Stromal cell of bone marrow (primary cell): Measurements from ENCODE around the gene SLC6A13.
"Not testable (repeated sequence)": the region's sequence is repeated elsewhere in the genome, so short reads cannot be mapped to it uniquely, and the experiment has no call there.

Source experiments
- DNase-seq: peaks from one replicate; pipeline ENCODE4 v3.0.0-alpha.2; 2012; ENCODE audit warnings: low read depth

The SLC6A13 gene

DNA sequence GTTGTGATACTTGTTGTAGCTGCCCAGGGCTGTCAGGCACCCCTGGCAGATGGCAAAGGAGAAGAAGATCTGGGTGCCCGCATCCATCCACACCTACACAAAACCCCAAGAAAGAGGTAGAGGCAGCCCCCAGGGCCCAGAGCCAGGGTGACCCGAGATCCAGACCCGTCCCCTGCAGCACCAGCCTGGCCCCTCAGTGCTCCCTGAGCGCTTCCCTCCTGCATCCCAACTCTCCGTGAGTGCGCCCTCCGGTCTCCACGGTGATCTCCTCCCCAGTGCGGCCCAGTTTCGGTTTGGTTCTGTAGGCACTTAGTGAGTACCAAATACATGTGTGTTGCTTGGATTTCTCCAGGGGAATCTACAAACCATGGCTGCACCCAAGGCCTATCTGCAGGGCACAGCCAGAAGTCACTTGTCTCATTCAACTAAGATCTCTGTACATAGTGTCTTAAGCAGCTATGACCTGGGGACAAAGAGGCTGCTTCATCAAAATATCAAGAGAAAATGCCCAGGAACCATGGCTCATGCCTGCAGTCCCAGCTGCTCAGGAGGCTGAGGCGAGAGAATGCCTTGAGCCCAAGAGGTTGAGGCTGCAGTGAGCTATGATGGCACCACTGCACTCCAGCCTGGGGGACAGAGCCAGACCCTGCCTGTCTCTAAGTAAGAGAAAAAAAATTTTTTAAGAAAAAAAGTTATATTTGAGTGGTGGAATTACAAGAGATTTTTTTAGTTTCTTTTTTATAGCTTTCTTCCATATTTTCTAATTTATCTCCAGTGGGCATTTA, 64.5 kb downstream of the SLC6A13 start:
- DNase-seq: no peak

GRCh38 chr12:197347-197746, 65.3 kb downstream of the SLC6A13 start:
- DNase-seq: no peak

DNA sequence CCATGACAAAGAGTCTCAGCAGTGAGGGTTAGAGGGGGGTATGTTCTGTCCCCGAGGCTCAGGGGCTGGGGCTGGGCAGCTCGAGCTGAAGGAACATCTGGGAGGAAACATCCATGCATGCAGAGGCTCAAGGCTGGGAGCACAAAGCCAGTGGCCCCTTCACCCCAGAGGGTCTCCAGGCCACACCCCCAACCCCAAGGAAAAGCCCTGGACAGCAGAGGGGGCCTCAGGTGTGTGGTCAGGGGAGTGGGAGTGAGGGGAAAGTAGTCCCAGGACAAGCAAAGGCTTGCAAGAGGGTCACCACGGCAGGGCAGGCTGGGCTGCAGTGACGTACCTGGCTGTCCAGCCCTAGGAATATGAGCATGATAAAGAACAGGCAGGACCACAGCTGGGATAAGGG, 66.2 kb downstream of the SLC6A13 start:
- DNase-seq: no peak

DNA sequence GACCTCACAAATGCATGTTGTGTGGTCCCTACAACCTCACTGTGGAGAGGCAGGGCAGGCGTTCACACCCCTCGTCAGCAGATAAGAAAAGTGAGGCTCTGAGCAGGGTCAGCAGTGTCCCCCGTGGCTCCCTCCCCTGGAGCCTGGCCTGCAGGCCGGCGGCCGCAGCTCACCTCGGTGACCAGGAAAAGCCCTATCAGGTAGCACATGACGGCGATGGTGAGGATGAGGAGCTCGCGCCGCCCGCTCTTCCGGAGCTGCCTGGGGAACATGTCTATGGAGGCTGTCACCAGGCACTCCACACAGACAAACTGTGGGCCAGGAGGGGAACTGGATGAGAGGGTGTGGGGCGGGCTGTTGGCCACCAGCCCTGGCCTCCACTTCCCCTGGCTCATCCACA, 66.7 kb downstream of the SLC6A13 start:
- DNase-seq: no peak

DNA sequence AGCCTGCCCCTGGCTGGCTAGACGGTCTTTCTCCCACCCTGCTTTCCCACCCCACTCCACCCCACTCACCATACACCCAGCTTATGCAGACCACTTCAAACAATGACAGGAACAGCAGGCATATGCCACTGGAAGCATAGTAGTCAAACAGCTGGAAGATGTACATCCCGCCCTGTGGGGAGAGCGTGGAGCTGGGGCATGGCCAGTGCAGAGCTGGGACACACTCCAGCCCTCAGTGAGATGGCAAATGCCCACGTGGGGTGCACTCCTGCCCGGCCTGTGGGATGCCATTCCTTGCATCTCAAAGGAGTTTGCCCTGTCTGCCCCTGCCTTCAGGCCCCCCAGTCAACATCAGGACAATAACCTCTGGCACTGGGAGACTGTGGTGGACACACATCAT, 67.5 kb downstream of the SLC6A13 start:
- DNase-seq: no peak

DNA sequence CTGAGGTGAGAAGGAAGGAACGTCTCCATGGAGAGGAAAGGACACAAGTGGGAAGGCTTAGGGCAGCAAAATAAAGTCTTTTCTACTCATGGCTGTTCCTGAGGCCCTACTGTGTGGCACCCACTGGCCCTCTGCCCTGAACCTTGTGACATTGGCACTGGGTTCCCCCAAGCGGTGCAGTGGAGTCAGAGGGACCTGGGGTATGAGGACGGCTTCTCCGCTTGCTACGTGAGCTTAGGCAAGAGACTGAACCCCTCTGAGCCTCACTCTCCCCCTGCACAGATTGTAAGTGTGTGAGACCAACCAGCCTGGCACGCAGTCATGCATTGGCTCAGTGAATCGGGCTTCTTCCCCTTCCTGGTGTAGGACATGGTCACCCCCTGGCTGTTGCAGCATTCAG, 68.4 kb downstream of the SLC6A13 start:
- no peak for DNase-seq

GRCh38 chr12:193261-193660, 69.4 kb downstream of the SLC6A13 start:
- no peak for DNase-seq

DNA sequence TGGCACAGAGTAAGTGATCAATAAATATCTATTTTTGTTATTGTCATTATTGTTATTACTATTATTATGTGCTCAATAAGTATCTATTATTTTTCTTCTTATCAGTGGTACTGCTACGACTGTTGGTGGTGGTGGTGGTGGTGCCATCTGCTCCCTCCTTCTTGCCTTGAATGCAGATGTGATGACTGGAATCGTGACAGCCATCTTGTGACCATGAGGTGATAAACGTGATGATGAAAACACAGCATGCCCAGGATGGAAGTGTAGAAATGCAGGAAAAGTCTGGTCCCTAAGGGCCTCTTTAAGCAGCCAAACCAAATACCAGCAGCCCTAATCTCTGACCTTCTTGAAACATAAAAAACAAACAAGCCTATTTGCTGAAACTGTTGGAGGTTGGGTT, 71.1 kb downstream of the SLC6A13 start:
- DNase-seq: no peak

DNA sequence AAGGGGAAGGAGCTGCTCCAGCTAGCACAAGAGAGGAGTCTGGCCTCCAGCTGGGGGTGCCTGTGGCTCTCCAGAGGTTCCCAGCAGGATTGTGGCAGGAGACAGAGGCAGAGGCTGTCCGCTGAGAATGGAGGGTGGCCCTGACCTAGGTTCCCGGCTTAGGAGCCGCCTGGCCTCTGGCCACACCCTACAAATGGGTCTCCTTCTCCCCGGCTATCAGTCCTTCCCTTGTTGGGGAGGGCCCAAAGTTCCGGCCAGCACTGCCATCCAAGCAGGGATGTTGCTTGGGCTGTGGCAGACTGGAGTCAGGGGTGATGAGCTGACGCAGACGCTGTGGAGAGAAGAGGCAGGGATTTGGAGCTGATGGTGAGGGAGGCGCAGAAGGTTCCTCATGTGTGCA, 71.8 kb downstream of the SLC6A13 start:
- no peak for DNase-seq

GRCh38 chr12:189622-189962, 73.0 kb downstream of the SLC6A13 start:
- no peak for DNase-seq

GRCh38 chr12:188910-189621, 73.6 kb downstream of the SLC6A13 start:
- no peak for DNase-seq

DNA sequence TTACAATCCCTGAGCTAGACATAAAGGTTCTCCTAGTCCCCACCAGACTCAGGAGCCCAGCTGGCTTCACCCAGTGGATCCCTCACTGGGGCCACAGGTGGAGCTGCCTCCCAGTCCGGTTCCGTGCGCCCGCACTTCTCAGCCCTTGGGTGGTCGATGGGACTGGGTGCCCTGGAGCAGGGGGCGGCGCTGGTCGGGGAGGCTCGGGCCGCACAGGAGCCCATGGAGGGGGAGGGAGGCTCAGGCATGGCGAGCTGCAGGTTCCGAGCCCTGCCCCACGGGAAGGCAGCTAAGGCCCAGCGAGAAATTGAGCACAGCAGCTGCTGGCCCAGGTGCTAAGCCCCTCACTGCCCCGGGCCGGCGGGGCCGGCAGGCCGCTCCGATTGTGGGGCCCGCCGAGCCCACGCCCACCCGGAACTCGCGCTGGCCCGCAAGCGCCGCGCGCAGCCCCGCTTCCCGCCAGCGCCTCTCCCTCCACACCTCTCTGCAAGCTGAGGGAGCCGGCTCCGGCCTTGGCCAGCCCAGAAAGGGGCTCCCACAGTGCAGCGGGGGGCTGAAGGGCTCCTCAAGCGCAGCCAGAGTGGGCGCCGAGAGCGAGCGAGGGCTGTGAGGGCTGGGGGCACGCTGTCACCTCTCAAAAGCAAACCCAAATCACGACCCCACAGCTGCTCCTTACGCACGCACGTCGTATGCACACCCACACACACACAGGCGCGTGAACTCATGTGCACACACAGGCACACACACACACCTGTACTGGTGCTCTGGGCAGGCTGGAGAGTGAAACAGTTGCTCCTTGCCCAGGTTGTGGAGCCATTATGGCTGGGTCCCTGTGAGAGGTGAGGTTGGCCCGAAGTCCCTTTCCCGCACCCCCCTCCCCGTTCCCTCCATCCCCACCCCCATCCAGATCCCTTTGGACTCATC, 74.4 kb downstream of the SLC6A13 start:
- not testable (repeated sequence) for DNase-seq

DNA sequence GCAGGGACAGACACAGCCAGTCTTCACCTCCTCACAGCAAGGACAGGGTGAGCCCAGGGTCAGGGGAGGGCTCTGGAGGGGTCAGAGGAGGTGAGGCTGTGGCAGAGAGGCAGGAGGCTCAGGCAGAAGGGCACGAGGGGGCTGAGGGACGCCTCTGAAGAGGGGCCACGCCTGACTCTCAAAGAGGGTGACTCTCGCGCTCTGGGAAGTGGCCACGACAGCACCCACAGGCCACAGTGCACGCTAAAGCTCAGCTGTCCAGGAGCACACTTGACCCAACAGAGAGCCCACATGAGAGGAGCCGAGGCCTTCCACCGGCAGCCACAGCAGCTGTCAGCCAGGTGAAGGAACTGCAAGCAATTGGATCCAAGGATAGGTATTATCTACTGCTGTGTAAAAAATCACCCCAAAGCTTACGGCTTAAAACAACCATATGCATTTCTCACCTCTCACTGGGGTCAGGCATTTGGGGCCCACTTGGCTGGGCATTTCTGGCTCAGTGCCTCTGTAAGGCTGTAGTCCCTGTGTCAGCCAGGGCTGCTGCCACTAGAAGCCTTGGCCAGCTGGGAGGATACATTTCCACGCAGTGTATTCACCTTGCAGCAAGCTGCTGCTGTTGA, 76.5 kb downstream of the SLC6A13 start:
- DNase-seq: no peak

GRCh38 chr12:185576-185955, 77.1 kb downstream of the SLC6A13 start:
- DNase-seq: no peak

GRCh38 chr12:184811-185575, 77.6 kb downstream of the SLC6A13 start:
- no peak for DNase-seq

- peak; percentile 57 for DNase-seq
Measured at GRCh38 chr12:182381-182892, 80.2 kb downstream of the SLC6A13 start.

GRCh38 chr12:181921-182320, 80.7 kb downstream of the SLC6A13 start:
- no peak for DNase-seq

DNA sequence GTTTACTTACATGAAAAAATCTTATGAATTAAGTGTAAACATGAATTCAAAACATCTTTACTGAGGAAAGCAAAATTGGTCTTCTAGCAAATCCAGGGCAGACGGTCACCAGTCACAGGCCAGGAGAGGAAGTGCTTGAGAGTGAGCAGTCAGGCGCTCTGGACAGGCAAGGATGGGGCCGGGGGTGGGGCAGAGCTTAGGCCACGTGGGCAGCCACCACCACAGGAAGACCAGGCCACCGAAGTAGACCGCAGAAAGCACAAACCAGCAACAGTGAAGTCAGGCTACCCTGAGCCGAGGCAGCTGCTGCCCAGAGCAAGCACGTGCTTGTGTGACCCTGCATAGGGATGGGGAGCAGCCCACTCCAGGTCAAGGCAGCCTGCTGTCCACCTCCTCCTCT, 82.2 kb downstream of the SLC6A13 start:
- no peak for DNase-seq

DNA sequence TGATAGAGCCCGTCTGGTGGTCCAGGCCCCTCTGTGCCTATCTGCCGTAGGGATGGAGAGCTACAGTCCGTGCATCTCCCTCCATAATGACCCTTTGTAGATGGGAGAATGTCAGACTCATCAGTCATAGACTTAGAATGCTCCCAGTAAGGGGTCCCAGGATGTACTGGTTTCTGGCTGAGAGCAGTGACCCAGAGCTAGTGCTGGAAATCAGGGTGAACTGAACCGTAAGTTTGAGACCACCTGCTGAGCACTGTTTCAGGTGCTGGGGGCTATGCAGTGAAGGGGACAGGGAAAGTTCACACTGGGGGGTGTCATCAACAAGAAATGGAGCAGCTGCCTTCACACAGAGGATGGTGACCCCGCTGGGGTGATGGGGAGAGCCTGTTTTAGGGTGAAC, 82.8 kb downstream of the SLC6A13 start:
- no peak for DNase-seq

GRCh38 chr12:179131-179884, 83.3 kb downstream of the SLC6A13 start:
- no peak for DNase-seq

DNA sequence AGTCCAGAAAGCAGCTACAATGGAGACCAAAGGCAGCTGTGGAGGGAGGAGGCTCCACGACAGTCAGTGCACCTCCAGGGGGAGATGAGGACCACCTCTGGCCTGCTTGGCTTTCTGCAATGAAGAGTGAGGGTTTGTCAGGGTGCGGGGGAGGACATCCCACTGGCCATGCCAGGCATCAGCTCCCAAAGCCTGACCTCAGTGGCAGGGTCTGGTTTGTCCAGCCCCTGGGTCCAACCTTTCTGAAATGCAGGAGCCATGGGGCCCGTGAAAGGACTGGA, 83.9 kb downstream of the SLC6A13 start:
- no peak for DNase-seq
